K562 (cell line): Measurements from ENCODE around the gene CFAP52. TPM values are rescaled to one million over a fixed set of nuclear protein-coding genes. Genes with fewer than 3 reads are reported as not detected.

Experiments used
- ATAC-seq: fragments of 200-7000 bp; cut with Tn5 transposase; 3 replicates; pipeline ENCODE4 v1.9.1; 2020; ENCODE audit warnings: moderate library complexity
- BruUV-seq: library from RNA; stranded (reverse); fragments of 400-500 nt; replicated peaks from 2 replicates; lab custom pipeline; 2021; lab: Mats Ljungman, UMichigan
- CTCF ChIA-PET: fragments of 300-600 bp; formaldehyde crosslinking; extraction: SDS; loops from one replicate; lab custom pipeline; 2021; ENCODE audit warnings: low intra/inter-chr PET ratio; lab: Yijun Ruan, JAX
- POLR2A ChIA-PET: fragments of 300-600, 350-650 bp; sonication (Branson Sonifier 250); formaldehyde crosslinking; extraction: SDS; loops from one replicate; lab custom pipeline; 2021; ENCODE audit warnings: antibody characterized with exemption, inconsistent platforms; lab: Yijun Ruan, JAX
- DNase-seq, 4 experiments: peaks; one replicate each; pipeline versions ENCODE4 v3.0.0 to v3.0.0-alpha.2; 2011 to 2018; ENCODE audit warnings: low spot score in 3 of 4, mixed read lengths in 3 of 4; ENCODE audit errors: extremely low read depth in 1 of 4
- FAIRE-seq: peaks from 2 replicates; lab custom pipeline; 2011; peaks lifted over from hg19 to GRCh38; lab: Jason Lieb, UNC
- H2AFZ ChIP-seq: 2 replicates; pipeline ENCODE4 v1.6.0; 2011; ENCODE audit warnings: low read depth, low read length, control low read depth, inconsistent platforms
- H3K27ac ChIP-seq: fragments of 200-600 bp; 3 replicates; pipeline ENCODE4 v1.8.0; 2011; ENCODE audit warnings: low read depth, mild to moderate bottlenecking, control low read depth, inconsistent platforms, low read length, moderate library complexity, mixed read lengths; ENCODE audit errors: extremely low read depth
- H3K27me3 ChIP-seq, 2 experiments: fragments of 300-600 bp in 1 of 2; 2 replicates in 1 of 2; 3 replicates in 1 of 2; pipeline versions ENCODE4 v1.6.0 to v1.8.0; 2011; ENCODE audit warnings: inconsistent platforms in 2 of 2, low read length in 2 of 2, mild to moderate bottlenecking in 1 of 2, mixed read lengths in 1 of 2, moderate library complexity in 1 of 2; ENCODE audit not compliant: control insufficient read depth in 2 of 2, insufficient read depth in 2 of 2
- H3K36me3 ChIP-seq: fragments of 300-600 bp; 3 replicates; pipeline ENCODE4 v1.8.0; 2011; ENCODE audit warnings: mild to moderate bottlenecking, low read length, inconsistent platforms; ENCODE audit not compliant: control insufficient read depth, insufficient read depth
- H3K4me1 ChIP-seq, 2 experiments: fragments of 200-600 bp in 1 of 2; replicated peaks in 1 of 2; 2 replicates in 1 of 2; 3 replicates in 1 of 2; pipeline versions ENCODE4 v1.5.1 to v1.8.0; 2011; ENCODE audit warnings: inconsistent platforms in 2 of 2, low read length in 2 of 2, mild to moderate bottlenecking in 1 of 2, mixed read lengths in 1 of 2, moderate library complexity in 1 of 2; ENCODE audit not compliant: control insufficient read depth in 2 of 2, insufficient read depth in 2 of 2
- H3K4me2 ChIP-seq: 2 replicates; pipeline ENCODE4 v1.6.1; 2011; ENCODE audit warnings: low read length, control low read depth, inconsistent platforms, mixed read lengths; ENCODE audit not compliant: insufficient read depth
- H3K4me3 ChIP-seq: fragments of 200-600 bp; sonication (generic), shearing (Covaris generic); 2 replicates; pipeline ENCODE4 v1.5.1; 2016; ENCODE audit warnings: control low read depth, inconsistent platforms
- H3K79me2 ChIP-seq: fragments of 200-600 bp; 3 replicates; pipeline ENCODE4 v1.8.0; 2011; ENCODE audit warnings: low read length, inconsistent platforms; ENCODE audit not compliant: control insufficient read depth, insufficient read depth
- H3K9ac ChIP-seq, 2 experiments: 2 replicates each; pipeline versions ENCODE4 v1.6.0 to v1.6.1; 2011; ENCODE audit warnings: low read depth in 2 of 2, low read length in 2 of 2, control low read depth in 1 of 2, inconsistent platforms in 1 of 2, mild to moderate bottlenecking in 1 of 2, mixed read lengths in 1 of 2; ENCODE audit not compliant: insufficient read depth in 1 of 2
- H3K9me1 ChIP-seq: one replicate; pipeline ENCODE4 v1.6.0; 2011; ENCODE audit warnings: inconsistent platforms, mild to moderate bottlenecking, low read length, moderate library complexity; ENCODE audit not compliant: control insufficient read depth, insufficient read depth
- H3K9me3 ChIP-seq: replicated peaks from 2 replicates; pipeline ENCODE4 v1.5.1; 2011; ENCODE audit warnings: low read depth, low read length, inconsistent platforms; ENCODE audit not compliant: control insufficient read depth, insufficient read depth
- H4K20me1 ChIP-seq: replicated peaks from 2 replicates; pipeline ENCODE4 v1.6.1; 2011; ENCODE audit warnings: low read length, inconsistent platforms, mixed read lengths; ENCODE audit not compliant: control insufficient read depth, insufficient read depth
- CHD2 ChIP-seq: IDR thresholded peaks from 2 replicates; pipeline ENCODE4 v1.6.1; 2011; ENCODE audit warnings: low read depth, low read length
- CREB3 ChIP-seq: fragments of 450-650 bp; conservative IDR thresholded peaks from 2 replicates; pipeline ENCODE4 v1.6.1; 2016; ENCODE audit warnings: missing genetic modification characterization, low read depth, mild to moderate bottlenecking, missing compliant biosample characterization, moderate library complexity
- FOXA3 ChIP-seq, 2 experiments: fragments of 450-650 bp in 1 of 2; sonication (generic) in 1 of 2; formaldehyde crosslinking; IDR thresholded peaks in 1 of 2; conservative IDR thresholded peaks in 1 of 2; 2 replicates each; pipeline versions ENCODE4 v1.4.0 to v1.8.0; 2020 to 2022; ENCODE audit warnings: mild to moderate bottlenecking in 2 of 2, missing genetic modification reagents in 1 of 2
- HMGN3 ChIP-seq: IDR thresholded peaks from 2 replicates; pipeline ENCODE4 v1.6.1; 2011; ENCODE audit warnings: borderline replicate concordance, low read depth, mild to moderate bottlenecking, mixed read lengths, low read length; ENCODE audit not compliant: insufficient read length; ENCODE audit errors: extremely low read depth
- HNRNPK ChIP-seq: fragments of 200-400 bp; formaldehyde crosslinking; IDR thresholded peaks from one replicate; pipeline ENCODE4 v1.6.1; 2018; ENCODE audit warnings: mild to moderate bottlenecking, low read depth, low read length; ENCODE audit not compliant: poor library complexity, severe bottlenecking
- STAT5B ChIP-seq: fragments of 250-450 bp; sonication (Bioruptor Pico); IDR thresholded peaks from 2 replicates; pipeline ENCODE4 v1.8.0; 2021; ENCODE audit warnings: mild to moderate bottlenecking, inconsistent platforms
- ZNF41 ChIP-seq: fragments of 250-450 bp; sonication (Bioruptor Pico); conservative IDR thresholded peaks from 2 replicates; pipeline ENCODE4 v1.4.0; 2020; ENCODE audit warnings: mild to moderate bottlenecking
- WGBS: fragments of 100-300 bp; shearing (Covaris generic); methylation state at CpG from one replicate; pipeline ENCODE4 v1.1.6; 2016; ENCODE audit warnings: low coverage, mixed read lengths; ENCODE audit not compliant: insufficient coverage; ENCODE audit errors: missing lambda C conversion rate; 5-methylcytosine and 5-hydroxymethylcytosine counted together
- in situ Hi-C: fragments of 300-500 bp; cut with MboI; formaldehyde crosslinking; loops from 4 replicates; pipeline ENCODE4 v1.15.0; 2018; ENCODE audit warnings: inconsistent platforms, mixed read lengths
- intact Hi-C: fragments of 100-400 bp; cut with micrococcal nuclease; formaldehyde crosslinking; loops from 2 replicates; pipeline ENCODE4 v1.14.2; 2022
- polyA plus RNA-seq, 8 experiments: library from polyadenylated mRNA; depleted of rRNA in 4 of 8; stranded (reverse) in 5 of 8; unstranded in 3 of 8; fragments of >200 nt; fragmentation: Nextera tagmentation in 2 of 8; fragmentation: Illumina TruSeq in 1 of 8; extraction: Ambion mirVana in 2 of 8; extraction: Trizol in 1 of 8; gene quantifications; 2 replicates each; pipeline versions ENCODE4 v1.2.1 to v1.2.3, GENCODE V29; 2011 to 2014; ENCODE audit warnings: inconsistent platforms in 1 of 8, missing spikeins in 1 of 8
- total RNA-seq, 7 experiments: library from RNA; depleted of rRNA in 6 of 7; stranded (reverse); fragments of >200 nt in 6 of 7; fragmentation: Illumina TruSeq in 2 of 7; extraction: Trizol in 2 of 7; gene quantifications; 2 replicates each; pipeline versions ENCODE4 v1.2.1 to v1.2.3, GENCODE V29; 2011 to 2021; ENCODE audit warnings: low replicate concordance in 1 of 7
- TF ChIP-seq, protein P1 (sequence below): fragments of 200-600 bp; sonication (generic); IDR thresholded peaks from one replicate; pipeline ENCODE4 v1.6.1; 2012; ENCODE audit warnings: mild to moderate bottlenecking, low read depth, low read length, inconsistent platforms

The CFAP52 gene
- total and polyA plus RNA-seq, 9 of the 15 experiments (the other 6 are each of a cell fraction or from before 2014, with no cell fraction given) = not detected

GRCh38 chr17:9544221-9544620 is 32.2 kb upstream of the CFAP52 start:
- Histone ChIP-seq H3K9me3 (no peaks in the 10 kb centered on the region), H3K9ac (no peak overlapping the region), H3K79me2 (no peaks in the 10 kb centered on the region), H3K4me2 (no peak overlapping the region), H3K27ac (no peak overlapping the region), H3K4me3 (no peak overlapping the region), H3K9me1 (no peaks in the 10 kb centered on the region), H3K27me3 (no peaks in the 10 kb centered on the region)
- BruUV-seq = no TSS peak
- no peak for ATAC-seq
- intact Hi-C loops (no loop called here), in situ Hi-C loops (loop anchor here (25.0 kb wide), 2 partner anchors 557 to 1157 kb away; partner anchors contain the start of genes KRABD2, RNF222 and RPL26)
- DNase-seq = no peak
- TF ChIP-seq CREB3 (tag) (no peak), HMGN3 (no peak), FOXA3 (CRISPR knock-in tag; conservative IDR thresholded peaks at IDR 0.05 in 1 of 2, IDR thresholded peaks at IDR 0.05 in 1 of 2) (no peak), ZNF41 (CRISPR knock-in tag) (no peak), STAT5B (CRISPR knock-in tag) (no peak), HNRNPK (no peak), CHD2 (no peak)
- TF ChIP-seq, protein P1, sequence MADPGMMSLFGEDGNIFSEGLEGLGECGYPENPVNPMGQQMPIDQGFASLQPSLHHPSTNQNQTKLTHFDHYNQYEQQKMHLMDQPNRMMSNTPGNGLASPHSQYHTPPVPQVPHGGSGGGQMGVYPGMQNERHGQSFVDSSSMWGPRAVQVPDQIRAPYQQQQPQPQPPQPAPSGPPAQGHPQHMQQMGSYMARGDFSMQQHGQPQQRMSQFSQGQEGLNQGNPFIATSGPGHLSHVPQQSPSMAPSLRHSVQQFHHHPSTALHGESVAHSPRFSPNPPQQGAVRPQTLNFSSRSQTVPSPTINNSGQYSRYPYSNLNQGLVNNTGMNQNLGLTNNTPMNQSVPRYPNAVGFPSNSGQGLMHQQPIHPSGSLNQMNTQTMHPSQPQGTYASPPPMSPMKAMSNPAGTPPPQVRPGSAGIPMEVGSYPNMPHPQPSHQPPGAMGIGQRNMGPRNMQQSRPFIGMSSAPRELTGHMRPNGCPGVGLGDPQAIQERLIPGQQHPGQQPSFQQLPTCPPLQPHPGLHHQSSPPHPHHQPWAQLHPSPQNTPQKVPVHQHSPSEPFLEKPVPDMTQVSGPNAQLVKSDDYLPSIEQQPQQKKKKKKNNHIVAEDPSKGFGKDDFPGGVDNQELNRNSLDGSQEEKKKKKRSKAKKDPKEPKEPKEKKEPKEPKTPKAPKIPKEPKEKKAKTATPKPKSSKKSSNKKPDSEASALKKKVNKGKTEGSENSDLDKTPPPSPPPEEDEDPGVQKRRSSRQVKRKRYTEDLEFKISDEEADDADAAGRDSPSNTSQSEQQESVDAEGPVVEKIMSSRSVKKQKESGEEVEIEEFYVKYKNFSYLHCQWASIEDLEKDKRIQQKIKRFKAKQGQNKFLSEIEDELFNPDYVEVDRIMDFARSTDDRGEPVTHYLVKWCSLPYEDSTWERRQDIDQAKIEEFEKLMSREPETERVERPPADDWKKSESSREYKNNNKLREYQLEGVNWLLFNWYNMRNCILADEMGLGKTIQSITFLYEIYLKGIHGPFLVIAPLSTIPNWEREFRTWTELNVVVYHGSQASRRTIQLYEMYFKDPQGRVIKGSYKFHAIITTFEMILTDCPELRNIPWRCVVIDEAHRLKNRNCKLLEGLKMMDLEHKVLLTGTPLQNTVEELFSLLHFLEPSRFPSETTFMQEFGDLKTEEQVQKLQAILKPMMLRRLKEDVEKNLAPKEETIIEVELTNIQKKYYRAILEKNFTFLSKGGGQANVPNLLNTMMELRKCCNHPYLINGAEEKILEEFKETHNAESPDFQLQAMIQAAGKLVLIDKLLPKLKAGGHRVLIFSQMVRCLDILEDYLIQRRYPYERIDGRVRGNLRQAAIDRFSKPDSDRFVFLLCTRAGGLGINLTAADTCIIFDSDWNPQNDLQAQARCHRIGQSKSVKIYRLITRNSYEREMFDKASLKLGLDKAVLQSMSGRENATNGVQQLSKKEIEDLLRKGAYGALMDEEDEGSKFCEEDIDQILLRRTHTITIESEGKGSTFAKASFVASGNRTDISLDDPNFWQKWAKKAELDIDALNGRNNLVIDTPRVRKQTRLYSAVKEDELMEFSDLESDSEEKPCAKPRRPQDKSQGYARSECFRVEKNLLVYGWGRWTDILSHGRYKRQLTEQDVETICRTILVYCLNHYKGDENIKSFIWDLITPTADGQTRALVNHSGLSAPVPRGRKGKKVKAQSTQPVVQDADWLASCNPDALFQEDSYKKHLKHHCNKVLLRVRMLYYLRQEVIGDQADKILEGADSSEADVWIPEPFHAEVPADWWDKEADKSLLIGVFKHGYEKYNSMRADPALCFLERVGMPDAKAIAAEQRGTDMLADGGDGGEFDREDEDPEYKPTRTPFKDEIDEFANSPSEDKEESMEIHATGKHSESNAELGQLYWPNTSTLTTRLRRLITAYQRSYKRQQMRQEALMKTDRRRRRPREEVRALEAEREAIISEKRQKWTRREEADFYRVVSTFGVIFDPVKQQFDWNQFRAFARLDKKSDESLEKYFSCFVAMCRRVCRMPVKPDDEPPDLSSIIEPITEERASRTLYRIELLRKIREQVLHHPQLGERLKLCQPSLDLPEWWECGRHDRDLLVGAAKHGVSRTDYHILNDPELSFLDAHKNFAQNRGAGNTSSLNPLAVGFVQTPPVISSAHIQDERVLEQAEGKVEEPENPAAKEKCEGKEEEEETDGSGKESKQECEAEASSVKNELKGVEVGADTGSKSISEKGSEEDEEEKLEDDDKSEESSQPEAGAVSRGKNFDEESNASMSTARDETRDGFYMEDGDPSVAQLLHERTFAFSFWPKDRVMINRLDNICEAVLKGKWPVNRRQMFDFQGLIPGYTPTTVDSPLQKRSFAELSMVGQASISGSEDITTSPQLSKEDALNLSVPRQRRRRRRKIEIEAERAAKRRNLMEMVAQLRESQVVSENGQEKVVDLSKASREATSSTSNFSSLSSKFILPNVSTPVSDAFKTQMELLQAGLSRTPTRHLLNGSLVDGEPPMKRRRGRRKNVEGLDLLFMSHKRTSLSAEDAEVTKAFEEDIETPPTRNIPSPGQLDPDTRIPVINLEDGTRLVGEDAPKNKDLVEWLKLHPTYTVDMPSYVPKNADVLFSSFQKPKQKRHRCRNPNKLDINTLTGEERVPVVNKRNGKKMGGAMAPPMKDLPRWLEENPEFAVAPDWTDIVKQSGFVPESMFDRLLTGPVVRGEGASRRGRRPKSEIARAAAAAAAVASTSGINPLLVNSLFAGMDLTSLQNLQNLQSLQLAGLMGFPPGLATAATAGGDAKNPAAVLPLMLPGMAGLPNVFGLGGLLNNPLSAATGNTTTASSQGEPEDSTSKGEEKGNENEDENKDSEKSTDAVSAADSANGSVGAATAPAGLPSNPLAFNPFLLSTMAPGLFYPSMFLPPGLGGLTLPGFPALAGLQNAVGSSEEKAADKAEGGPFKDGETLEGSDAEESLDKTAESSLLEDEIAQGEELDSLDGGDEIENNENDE = no peak
- TF ChIP-seq, all 486 proteins: peak for 0
- 9% methylated on average over 7 of the region's 7 CpGs for WGBS
- H2AFZ ChIP-seq = no peak overlapping the region
- POLR2A ChIA-PET = no interaction called here
- CTCF ChIA-PET = no interaction called here
- H3K36me3 ChIP-seq = no peaks in the 10 kb centered on the region
- no peaks in the 10 kb centered on the region for H4K20me1 ChIP-seq
- no peak for FAIRE-seq
- no peaks in the 10 kb centered on the region for H3K4me1 ChIP-seq
